HG02678 (cell line): ENCODE measurements around the gene SAMD4A.

Experiments
- ATAC-seq: cut with Tn5 transposase; IDR thresholded peaks from one replicate; pipeline ENCODE4 v1.9.1; 2021; ENCODE audit warnings: mild to moderate bottlenecking, moderate library complexity; ENCODE audit not compliant: unreplicated experiment

The SAMD4A gene

DNA sequence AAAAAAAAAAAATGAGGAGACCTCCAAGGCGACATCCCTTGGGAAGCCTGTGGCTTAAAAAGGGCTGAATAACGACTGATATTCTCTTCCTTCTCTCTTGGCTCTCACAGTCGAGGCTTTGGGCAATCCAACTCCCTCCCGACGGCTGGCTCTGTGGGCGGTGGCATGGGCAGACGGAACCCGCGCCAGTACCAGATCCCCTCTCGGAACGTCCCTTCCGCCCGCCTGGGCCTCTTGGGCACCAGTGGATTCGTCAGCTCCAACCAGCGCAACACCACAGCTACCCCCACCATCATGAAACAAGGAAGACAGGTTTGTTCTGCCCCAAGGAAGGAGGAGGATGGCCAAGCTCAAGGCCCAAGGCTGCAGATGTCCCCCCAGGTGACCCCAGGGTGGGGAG, 207.9 kb downstream of the SAMD4A start:
- ATAC-seq = no peak

- ATAC-seq = no peak
These were observed 208.7 kb downstream of the SAMD4A start for GRCh38 chr14:54775486-54776140.

GRCh38 chr14:54776361-54777001, 209.6 kb downstream of the SAMD4A start:
- no peak for ATAC-seq

- ATAC-seq = no peak
These were observed 210.5 kb downstream of the SAMD4A start for GRCh38 chr14:54777395-54777794.

DNA sequence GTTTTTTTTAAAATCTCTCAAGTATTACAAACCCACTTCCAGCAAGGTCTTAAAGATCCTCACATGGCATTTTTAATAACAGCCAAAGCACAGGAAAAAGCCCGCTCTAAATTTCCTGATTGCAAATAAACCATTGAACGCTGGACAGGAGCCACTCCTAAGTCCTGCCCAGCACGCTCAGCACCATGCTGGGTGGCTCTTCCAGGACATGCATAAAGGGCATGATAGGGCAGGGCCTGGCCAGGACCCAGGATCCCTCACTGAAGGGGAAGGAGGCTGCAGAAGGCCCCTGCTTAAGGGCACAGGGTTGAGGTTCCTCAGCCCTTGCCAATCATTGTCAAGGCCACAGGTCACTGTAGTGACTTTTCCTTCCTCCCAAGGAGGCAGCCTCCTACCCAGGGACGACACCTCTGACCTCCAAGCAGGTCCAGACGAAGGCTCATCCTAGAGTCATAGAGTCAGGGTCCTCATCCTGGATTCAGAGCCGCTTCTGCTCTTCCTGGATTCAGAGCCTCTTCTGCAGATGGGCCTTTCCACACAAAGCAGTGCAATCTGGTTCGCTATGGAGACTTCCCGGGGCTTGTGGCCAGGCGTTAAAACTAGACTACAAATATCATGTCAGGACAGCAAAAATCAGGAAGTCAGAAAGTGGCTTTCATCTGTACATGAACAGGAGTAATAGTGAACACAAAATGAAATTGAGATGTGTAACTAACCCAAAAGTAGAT, 211.9 kb downstream of the SAMD4A start:
- ATAC-seq = no peak

- no peak for ATAC-seq
These were observed 214.2 kb downstream of the SAMD4A start for GRCh38 chr14:54781080-54781479.

GRCh38 chr14:54781961-54782750, 215.2 kb downstream of the SAMD4A start:
- ATAC-seq = no peak

DNA sequence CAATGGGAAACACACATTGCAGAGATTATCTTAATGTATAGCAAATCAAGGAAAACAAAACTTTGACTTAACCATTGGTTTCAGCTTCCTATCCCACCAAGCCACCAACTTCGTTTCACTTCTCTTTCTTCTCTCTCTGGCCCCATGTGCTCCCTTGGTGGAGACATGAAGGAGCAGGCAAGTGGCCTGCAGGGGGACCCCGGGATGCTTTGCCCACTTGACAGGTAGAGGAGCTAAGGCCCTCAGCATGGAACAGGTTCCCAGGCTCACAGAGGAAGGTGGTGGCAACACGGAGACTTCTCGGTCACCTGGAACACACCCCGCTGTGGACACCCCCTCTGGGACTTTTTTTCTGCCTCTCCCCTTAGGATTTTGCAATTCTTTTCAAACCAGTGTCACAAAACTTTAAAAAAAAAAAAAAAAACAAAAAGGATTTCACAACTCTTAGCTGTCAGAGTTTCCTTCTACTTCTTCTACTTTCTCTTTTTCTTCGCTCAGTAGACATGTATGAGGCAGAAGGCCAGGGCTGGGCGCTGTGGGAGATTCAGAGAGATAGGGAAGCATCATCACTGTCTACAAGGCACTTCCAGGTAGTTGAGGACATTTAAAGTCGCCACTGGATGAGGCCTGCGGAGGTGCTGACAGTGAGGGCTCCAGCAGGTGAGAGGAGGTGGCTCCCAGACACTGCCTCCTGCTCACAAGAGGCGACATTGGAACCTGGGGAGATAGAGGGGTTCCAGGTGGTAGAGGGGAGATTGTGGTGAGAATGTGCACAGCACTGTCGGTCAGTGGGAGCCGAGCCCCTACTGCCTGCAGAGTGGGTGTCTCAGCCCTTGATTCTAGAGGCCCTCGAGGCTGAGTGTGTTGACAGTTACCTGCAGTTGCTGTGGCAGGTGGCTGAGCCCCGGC, 216.1 kb downstream of the SAMD4A start:
- peak; percentile 90 for ATAC-seq

GRCh38 chr14:54783660-54784015, 216.7 kb downstream of the SAMD4A start:
- no peak for ATAC-seq

GRCh38 chr14:54784060-54784459, 217.1 kb downstream of the SAMD4A start:
- ATAC-seq = no peak

DNA sequence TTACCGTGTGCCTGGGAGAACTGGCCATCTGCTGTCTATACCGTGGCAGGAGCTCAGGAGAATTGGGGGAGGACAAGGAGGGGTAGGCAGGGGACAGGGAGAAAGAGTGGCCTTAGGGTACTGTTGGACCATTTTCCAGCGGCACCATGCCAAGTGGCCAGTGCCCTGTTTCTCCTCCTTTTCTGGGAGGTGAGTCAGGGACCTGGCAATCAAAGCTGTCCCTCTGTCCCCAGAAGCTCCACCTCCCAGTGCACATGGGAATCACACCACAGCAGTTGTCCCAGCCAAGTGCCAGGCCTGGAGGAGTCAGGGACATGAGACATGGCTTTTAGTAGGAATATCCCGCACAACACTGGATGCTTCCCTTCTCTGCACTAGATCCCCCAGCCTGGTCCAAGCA, 217.7 kb downstream of the SAMD4A start:
- no peak for ATAC-seq

DNA sequence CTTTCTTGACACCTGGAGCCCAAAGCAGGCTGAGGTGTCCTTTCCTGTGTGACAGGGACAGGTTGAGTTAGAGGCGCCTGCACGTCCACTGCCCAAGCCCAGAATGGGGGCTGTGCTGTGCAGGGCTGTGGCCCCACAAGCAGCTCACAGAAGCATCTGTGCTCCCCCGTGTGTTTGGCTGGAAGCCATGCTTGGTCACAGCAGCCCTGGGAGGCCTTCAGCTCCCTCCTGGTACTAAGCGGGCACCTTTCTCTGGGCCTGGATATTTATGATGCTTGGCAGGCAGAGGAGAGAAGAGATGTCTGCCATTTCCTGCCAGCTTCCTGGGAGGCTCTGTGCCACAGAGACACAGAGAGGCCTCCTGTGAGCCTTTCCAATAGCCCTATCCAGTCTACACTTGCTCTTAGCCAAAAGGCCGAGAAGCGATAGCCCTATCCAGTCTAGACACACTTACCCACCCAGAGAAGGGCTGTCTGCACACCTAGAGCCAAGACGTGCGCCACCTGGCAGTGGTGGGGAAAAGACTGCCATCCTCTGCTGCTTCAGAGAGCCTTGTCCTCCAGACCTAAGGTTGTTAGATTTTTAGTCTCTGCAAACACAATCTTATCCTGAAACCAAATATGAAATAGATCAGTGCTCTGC, 218.3 kb downstream of the SAMD4A start:
- no peak for ATAC-seq

- ATAC-seq = no peak
These were observed 219.1 kb downstream of the SAMD4A start for GRCh38 chr14:54785778-54786770.

- no peak for ATAC-seq
These were observed 219.9 kb downstream of the SAMD4A start for GRCh38 chr14:54786838-54787237.

DNA sequence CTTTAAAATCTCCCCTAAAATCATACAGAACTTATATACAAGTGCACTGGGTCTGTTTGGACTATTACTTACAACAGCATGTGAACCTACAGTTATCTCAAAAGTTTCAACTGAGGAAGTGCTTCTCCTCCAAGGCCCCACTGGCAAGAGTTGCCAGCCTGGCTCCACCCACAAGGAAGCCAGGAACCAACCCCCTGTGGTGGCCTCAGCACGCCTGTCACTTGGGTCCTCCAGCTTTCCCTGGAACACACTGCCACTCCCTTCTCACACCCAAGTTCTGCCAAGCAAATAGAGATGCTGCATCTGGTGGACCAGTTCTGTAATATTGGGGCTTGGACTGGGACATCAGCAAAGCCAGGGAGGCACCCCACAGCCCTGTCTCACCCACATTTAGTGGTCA, 220.3 kb downstream of the SAMD4A start:
- ATAC-seq = no peak

DNA sequence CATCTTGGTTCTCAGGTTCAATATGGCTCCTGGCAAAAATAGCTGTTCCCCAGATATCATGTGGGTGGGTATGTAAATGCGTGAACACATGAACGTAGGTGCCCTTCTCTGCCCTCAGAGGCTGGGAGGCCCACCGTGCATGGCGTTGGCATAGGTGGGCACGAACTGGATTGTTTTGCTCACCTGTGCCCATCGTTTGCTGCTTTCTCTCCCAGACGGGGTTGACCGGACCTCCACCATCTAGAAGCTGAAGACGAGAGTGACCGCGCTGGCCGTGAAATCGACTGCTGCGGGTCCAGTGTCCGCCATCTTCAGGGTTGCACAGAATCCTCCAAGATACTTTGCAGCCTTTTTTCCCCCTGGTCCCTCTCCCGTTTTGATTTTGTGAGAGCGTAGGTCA, 221.8 kb downstream of the SAMD4A start:
- ATAC-seq = no peak

- ATAC-seq = no peak
These were observed 222.2 kb downstream of the SAMD4A start for GRCh38 chr14:54789166-54789565.

GRCh38 chr14:54789781-54790480, 223.0 kb downstream of the SAMD4A start:
- ATAC-seq = no peak
